GM21447 (cell line): ENCODE measurements around the gene DOP1A.

Experiments
- ATAC-seq: cut with Tn5 transposase; IDR thresholded peaks from one replicate; pipeline ENCODE4 v1.9.1; 2021; ENCODE audit not compliant: unreplicated experiment

DOP1A gene

GRCh38 chr6:83071023-83071422, 3.6 kb downstream of the DOP1A start:
- peak; percentile 51 for ATAC-seq

- no peak for ATAC-seq
Measured at GRCh38 chr6:83071707-83072106, 4.2 kb downstream of the DOP1A start.

GRCh38 chr6:83072726-83073125, 5.3 kb downstream of the DOP1A start:
- no peak for ATAC-seq

- no peak for ATAC-seq
Measured at GRCh38 chr6:83073615-83074014, 6.1 kb downstream of the DOP1A start.

GRCh38 chr6:83083476-83083875, 16.0 kb downstream of the DOP1A start:
- no peak for ATAC-seq

GRCh38 chr6:83086751-83087150, 19.3 kb downstream of the DOP1A start:
- peak; percentile 100 for ATAC-seq

- no peak for ATAC-seq
Measured at GRCh38 chr6:83092756-83093399, 25.4 kb downstream of the DOP1A start.

- no peak for ATAC-seq
Measured at GRCh38 chr6:83096791-83097190, 29.3 kb downstream of the DOP1A start.

GRCh38 chr6:83097204-83097603, 29.7 kb downstream of the DOP1A start:
- ATAC-seq, result no peak

GRCh38 chr6:83097675-83098074, 30.2 kb downstream of the DOP1A start:
- no peak for ATAC-seq

- ATAC-seq, result no peak
Measured at GRCh38 chr6:83098589-83098988, 31.1 kb downstream of the DOP1A start.

- no peak for ATAC-seq
Measured at GRCh38 chr6:83108378-83108777, 40.9 kb downstream of the DOP1A start.

GRCh38 chr6:83113258-83113657, 45.8 kb downstream of the DOP1A start:
- ATAC-seq, result no peak

GRCh38 chr6:83114164-83114563, 46.7 kb downstream of the DOP1A start:
- ATAC-seq, result no peak

GRCh38 chr6:83117802-83118201, 50.3 kb downstream of the DOP1A start:
- ATAC-seq, result no peak

- no peak for ATAC-seq
Measured at GRCh38 chr6:83119742-83120300, 52.4 kb downstream of the DOP1A start.

GRCh38 chr6:83124553-83124952, 57.1 kb downstream of the DOP1A start:
- ATAC-seq, result no peak

- no peak for ATAC-seq
Measured at GRCh38 chr6:83125425-83125824, 58.0 kb downstream of the DOP1A start.

- ATAC-seq, result no peak
Measured at GRCh38 chr6:83126223-83126622, 58.8 kb downstream of the DOP1A start.

- no peak for ATAC-seq
Measured at GRCh38 chr6:83126807-83127206, 59.3 kb downstream of the DOP1A start.

- no peak for ATAC-seq
Measured at GRCh38 chr6:83127258-83127657, 59.8 kb downstream of the DOP1A start.

- no peak for ATAC-seq
Measured at GRCh38 chr6:83127976-83128375, 60.5 kb downstream of the DOP1A start.

GRCh38 chr6:83132121-83132520, 64.7 kb downstream of the DOP1A start:
- no peak for ATAC-seq
